Right atrium auricular region (tissue), 2 donors: ENCODE data around the gene DDX3X. TPM values are rescaled to one million over a fixed set of nuclear protein-coding genes. Genes with fewer than 3 reads are reported as not detected.
"Not testable (repeated sequence)": the region's sequence is repeated elsewhere in the genome, so short reads cannot be mapped to it uniquely, and the experiment has no call there.

ENCODE experiments used
- DNase-seq: peaks from one replicate; pipeline ENCODE4 v3.0.0-alpha.2; 2019; ENCODE audit warnings: low spot score
- H3K27ac ChIP-seq, 2 donors: fragments of 200-600 bp; sonication (generic); 1 replicate in 1 of 2; 2 replicates in 1 of 2; pipeline ENCODE4 v1.5.1; 2016 to 2019
- H3K27me3 ChIP-seq, 2 donors: fragments of 200-600 bp; sonication (generic); one replicate each; pipeline versions ENCODE4 v1.5.1 to v1.6.0; 2017 to 2019
- H3K36me3 ChIP-seq: fragments of 200-600 bp; sonication (generic); one replicate; pipeline ENCODE4 v1.5.1; 2016
- H3K4me1 ChIP-seq, 2 donors: fragments of 200-600 bp; sonication (generic); one replicate each; pipeline versions ENCODE4 v1.5.1 to v1.6.0; 2017 to 2019
- H3K4me3 ChIP-seq, 2 donors: fragments of 200-600 bp; sonication (generic); 1 replicate in 1 of 2; 2 replicates in 1 of 2; pipeline ENCODE4 v1.5.1; 2017 to 2019; ENCODE audit warnings: mild to moderate bottlenecking in 1 of 2, moderate library complexity in 1 of 2
- H3K9me3 ChIP-seq, 2 donors: fragments of 200-600 bp; sonication (generic); one replicate each; pipeline ENCODE4 v1.5.1; 2019
- total RNA-seq, 2 donors: library from RNA; depleted of rRNA; stranded (reverse); fragments of >200 nt; gene quantifications; one replicate each; pipeline ENCODE4 v1.1.0, GENCODE V29; 2016
- TF ChIP-seq, protein P1 (sequence below), 2 donors: fragments of 200-600 bp; sonication (generic); IDR thresholded peaks; one replicate each; pipeline ENCODE4 v1.5.1; 2019; ENCODE audit warnings: antibody characterized with exemption in 2 of 2

Gene DDX3X
- total RNA-seq, 2 donors from 2014 or later: 150 to 152 TPM

GRCh38 chrX:41308884-41309647 lies 24.9 kb upstream of the DDX3X start:
- no peak overlapping the region for H3K27ac ChIP-seq
- H3K4me1 ChIP-seq: no peaks in the 10 kb centered on the region
- no peaks in the 10 kb centered on the region for H3K36me3 ChIP-seq
- H3K9me3 ChIP-seq: no peaks in the 10 kb centered on the region
- TF ChIP-seq, protein P1, sequence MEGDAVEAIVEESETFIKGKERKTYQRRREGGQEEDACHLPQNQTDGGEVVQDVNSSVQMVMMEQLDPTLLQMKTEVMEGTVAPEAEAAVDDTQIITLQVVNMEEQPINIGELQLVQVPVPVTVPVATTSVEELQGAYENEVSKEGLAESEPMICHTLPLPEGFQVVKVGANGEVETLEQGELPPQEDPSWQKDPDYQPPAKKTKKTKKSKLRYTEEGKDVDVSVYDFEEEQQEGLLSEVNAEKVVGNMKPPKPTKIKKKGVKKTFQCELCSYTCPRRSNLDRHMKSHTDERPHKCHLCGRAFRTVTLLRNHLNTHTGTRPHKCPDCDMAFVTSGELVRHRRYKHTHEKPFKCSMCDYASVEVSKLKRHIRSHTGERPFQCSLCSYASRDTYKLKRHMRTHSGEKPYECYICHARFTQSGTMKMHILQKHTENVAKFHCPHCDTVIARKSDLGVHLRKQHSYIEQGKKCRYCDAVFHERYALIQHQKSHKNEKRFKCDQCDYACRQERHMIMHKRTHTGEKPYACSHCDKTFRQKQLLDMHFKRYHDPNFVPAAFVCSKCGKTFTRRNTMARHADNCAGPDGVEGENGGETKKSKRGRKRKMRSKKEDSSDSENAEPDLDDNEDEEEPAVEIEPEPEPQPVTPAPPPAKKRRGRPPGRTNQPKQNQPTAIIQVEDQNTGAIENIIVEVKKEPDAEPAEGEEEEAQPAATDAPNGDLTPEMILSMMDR (IDR thresholded peaks at IDR 0.05): no peak
- no peak for DNase-seq
- H3K27me3 ChIP-seq: no peaks in the 10 kb centered on the region
- no peak overlapping the region for H3K4me3 ChIP-seq

- DNase-seq: no peak
- Histone ChIP-seq H3K4me3 (no peak overlapping the region), H3K27me3 (no peaks in the 10 kb centered on the region), H3K4me1 (no peaks in the 10 kb centered on the region), H3K9me3 (no peaks in the 10 kb centered on the region), H3K27ac (no peak overlapping the region), H3K36me3 (no peaks in the 10 kb centered on the region)
- TF ChIP-seq, protein P1 (IDR thresholded peaks at IDR 0.05): no peak
Observed at GRCh38 chrX:41312786-41313185, 21.2 kb upstream of the DDX3X start.

GRCh38 chrX:41313419-41313818 lies 20.5 kb upstream of the DDX3X start:
- Histone ChIP-seq H3K27me3 (no peaks in the 10 kb centered on the region), H3K36me3 (no peaks in the 10 kb centered on the region), H3K4me1 (no peaks in the 10 kb centered on the region), H3K9me3 (no peaks in the 10 kb centered on the region), H3K27ac (no peak overlapping the region), H3K4me3 (no peak overlapping the region)
- DNase-seq: no peak
- TF ChIP-seq, protein P1 (IDR thresholded peaks at IDR 0.05): no peak

DNA sequence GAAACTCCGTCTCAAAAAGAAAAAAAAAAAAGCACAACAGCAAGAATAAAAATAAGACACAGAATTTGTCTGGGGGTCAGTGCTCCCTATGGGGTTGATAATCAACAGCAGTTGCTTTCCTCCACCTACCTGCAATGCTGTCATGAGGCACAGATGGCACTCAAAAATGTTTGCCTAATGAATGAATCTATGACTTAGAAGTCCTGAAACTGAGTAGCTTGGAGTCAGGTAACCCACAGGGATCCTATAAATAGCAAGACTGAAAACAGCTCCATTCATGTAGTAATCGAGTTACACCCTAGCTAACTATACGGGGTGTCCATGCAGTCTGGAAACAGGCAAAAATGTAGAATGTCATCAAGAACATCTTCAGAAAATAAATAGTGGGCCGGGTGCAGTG lies 19.8 kb upstream of the DDX3X start:
- no peaks in the 10 kb centered on the region for H3K4me1 ChIP-seq
- H3K9me3 ChIP-seq: no peaks in the 10 kb centered on the region
- H3K4me3 ChIP-seq: no peak overlapping the region
- H3K27ac ChIP-seq: no peak overlapping the region
- TF ChIP-seq, protein P1 (IDR thresholded peaks at IDR 0.05): no peak
- no peaks in the 10 kb centered on the region for H3K36me3 ChIP-seq
- no peaks in the 10 kb centered on the region for H3K27me3 ChIP-seq
- DNase-seq: no peak

GRCh38 chrX:41314881-41315280 lies 19.1 kb upstream of the DDX3X start:
- Histone ChIP-seq H3K36me3 (no peaks in the 10 kb centered on the region), H3K27ac (no peak overlapping the region), H3K4me3 (no peak overlapping the region), H3K4me1 (no peaks in the 10 kb centered on the region), H3K9me3 (no peaks in the 10 kb centered on the region), H3K27me3 (no peaks in the 10 kb centered on the region)
- no peak for DNase-seq
- TF ChIP-seq, protein P1 (IDR thresholded peaks at IDR 0.05): no peak

- not testable (repeated sequence) for H3K27me3 ChIP-seq, H3K36me3 ChIP-seq, H3K9me3 ChIP-seq, H3K4me1 ChIP-seq, H3K4me3 ChIP-seq, H3K27ac ChIP-seq, DNase-seq
Observed at GRCh38 chrX:41316266-41316665, 17.7 kb upstream of the DDX3X start.
